GM06990 (cell line): Measurements from ENCODE around the gene GRM7.

Source experiments
- DNase-seq: peaks from one replicate; pipeline ENCODE4 v3.0.0-alpha.2; 2011; ENCODE audit not compliant: insufficient read length; ENCODE audit errors: extremely low read depth
- H3K27me3 ChIP-seq: replicated peaks from 2 replicates; pipeline ENCODE4 v1.6.0; 2011; ENCODE audit warnings: low read length; ENCODE audit not compliant: control insufficient read depth, insufficient read depth
- H3K36me3 ChIP-seq: 2 replicates; pipeline ENCODE4 v1.5.1; 2011; ENCODE audit warnings: low read length; ENCODE audit not compliant: control insufficient read depth, insufficient read depth
- H3K4me3 ChIP-seq: replicated peaks from 2 replicates; pipeline ENCODE4 v1.5.1; 2011; ENCODE audit warnings: low read depth, mild to moderate bottlenecking, control low read depth, low read length
- CTCF ChIP-seq: IDR thresholded peaks from 2 replicates; pipeline ENCODE4 v1.5.1; 2011; ENCODE audit warnings: low read length, control low read depth, mild to moderate bottlenecking, inconsistent platforms; ENCODE audit not compliant: insufficient read depth, poor library complexity, severe bottlenecking

Gene GRM7

GRCh38 chr3:7700539-7700938, 839.6 kb downstream of the GRM7 start:
- H3K36me3 ChIP-seq = no peaks in the 10 kb centered on the region
- TF ChIP-seq CTCF = no peak
- H3K4me3 ChIP-seq = no peak overlapping the region
- no peak for DNase-seq
- no peaks in the 10 kb centered on the region for H3K27me3 ChIP-seq

GRCh38 chr3:7700977-7701376, 840.1 kb downstream of the GRM7 start:
- Histone ChIP-seq H3K4me3 (no peak overlapping the region), H3K36me3 (no peaks in the 10 kb centered on the region), H3K27me3 (no peaks in the 10 kb centered on the region)
- DNase-seq = no peak
- TF ChIP-seq CTCF = no peak

- no peaks in the 10 kb centered on the region for H3K27me3 ChIP-seq
- TF ChIP-seq CTCF = no peak
- no peak overlapping the region for H3K4me3 ChIP-seq
- no peaks in the 10 kb centered on the region for H3K36me3 ChIP-seq
- no peak for DNase-seq
Observed at GRCh38 chr3:7707187-7707586, 846.3 kb downstream of the GRM7 start.

GRCh38 chr3:7709376-7710082, 848.6 kb downstream of the GRM7 start:
- TF ChIP-seq CTCF = no peak

GRCh38 chr3:7710284-7710683, 849.4 kb downstream of the GRM7 start:
- no peak for DNase-seq
- TF ChIP-seq CTCF = no peak
- no peaks in the 10 kb centered on the region for H3K36me3 ChIP-seq
- H3K27me3 ChIP-seq = no peaks in the 10 kb centered on the region
- no peak overlapping the region for H3K4me3 ChIP-seq

More at GRCh38 chr3:7709376-7710082, 848.6 kb downstream of the GRM7 start:
- Histone ChIP-seq H3K36me3 (no peaks in the 10 kb centered on the region), H3K4me3 (no peak overlapping the region), H3K27me3 (no peaks in the 10 kb centered on the region)
- no peak for DNase-seq

GRCh38 chr3:7713724-7714123, 852.8 kb downstream of the GRM7 start:
- no peak overlapping the region for H3K4me3 ChIP-seq
- DNase-seq = no peak
- no peaks in the 10 kb centered on the region for H3K36me3 ChIP-seq
- TF ChIP-seq CTCF = no peak
- no peaks in the 10 kb centered on the region for H3K27me3 ChIP-seq
